ENCODE results near the gene ITPKC.

DNA sequence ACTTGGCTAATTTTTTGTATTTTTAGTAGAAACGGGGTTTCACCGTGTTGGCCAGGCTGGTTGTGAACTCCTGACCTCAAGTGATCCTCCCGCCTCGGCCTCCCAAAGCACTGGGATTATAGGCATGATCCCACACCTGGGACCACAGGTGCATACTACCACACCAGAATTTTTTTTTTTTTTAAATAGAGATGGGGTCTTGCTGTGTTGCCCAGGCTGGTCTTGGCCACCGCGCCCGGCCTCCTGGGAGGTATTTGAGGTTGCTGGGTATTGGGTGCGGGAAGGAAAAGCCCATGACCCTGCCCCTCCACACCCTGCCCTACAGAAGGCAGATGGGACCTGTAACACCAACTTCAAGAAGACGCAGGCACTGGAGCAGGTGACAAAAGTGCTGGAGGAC, 19.7 kb downstream of the ITPKC start:
- TF ChIP-seq, protein P1, sequence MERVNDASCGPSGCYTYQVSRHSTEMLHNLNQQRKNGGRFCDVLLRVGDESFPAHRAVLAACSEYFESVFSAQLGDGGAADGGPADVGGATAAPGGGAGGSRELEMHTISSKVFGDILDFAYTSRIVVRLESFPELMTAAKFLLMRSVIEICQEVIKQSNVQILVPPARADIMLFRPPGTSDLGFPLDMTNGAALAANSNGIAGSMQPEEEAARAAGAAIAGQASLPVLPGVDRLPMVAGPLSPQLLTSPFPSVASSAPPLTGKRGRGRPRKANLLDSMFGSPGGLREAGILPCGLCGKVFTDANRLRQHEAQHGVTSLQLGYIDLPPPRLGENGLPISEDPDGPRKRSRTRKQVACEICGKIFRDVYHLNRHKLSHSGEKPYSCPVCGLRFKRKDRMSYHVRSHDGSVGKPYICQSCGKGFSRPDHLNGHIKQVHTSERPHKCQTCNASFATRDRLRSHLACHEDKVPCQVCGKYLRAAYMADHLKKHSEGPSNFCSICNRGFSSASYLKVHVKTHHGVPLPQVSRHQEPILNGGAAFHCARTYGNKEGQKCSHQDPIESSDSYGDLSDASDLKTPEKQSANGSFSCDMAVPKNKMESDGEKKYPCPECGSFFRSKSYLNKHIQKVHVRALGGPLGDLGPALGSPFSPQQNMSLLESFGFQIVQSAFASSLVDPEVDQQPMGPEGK (CRISPR knock-in tag; IDR thresholded peaks at IDR 0.05; ENCODE audit: borderline replicate concordance) = no peak
- no peak for TF ChIP-seq ZFP3 (CRISPR knock-in tag; IDR thresholded peaks at IDR 0.05)
- TF ChIP-seq ZNF565 (CRISPR knock-in tag; conservative IDR thresholded peaks at IDR 0.05; ENCODE audit: low read depth) = no peak
- TF ChIP-seq TCF4 (CRISPR knock-in tag; IDR thresholded peaks at IDR 0.05; ENCODE audit: borderline replicate concordance) = no peak
- TF ChIP-seq OSR1 (CRISPR knock-in tag; IDR thresholded peaks at IDR 0.05) = no peak
- TF ChIP-seq ZFP30 (CRISPR knock-in tag; IDR thresholded peaks at IDR 0.05) = no peak
